GM04504 (cell line): ENCODE data around the gene GOLGA1.
"Not testable (repeated sequence)": the region's sequence is repeated elsewhere in the genome, so short reads cannot be mapped to it uniquely, and the experiment has no call there.

Source experiments
- DNase-seq: peaks from one replicate; pipeline ENCODE4 v3.0.0-alpha.2; 2012; ENCODE audit warnings: low read depth

Gene GOLGA1

DNA sequence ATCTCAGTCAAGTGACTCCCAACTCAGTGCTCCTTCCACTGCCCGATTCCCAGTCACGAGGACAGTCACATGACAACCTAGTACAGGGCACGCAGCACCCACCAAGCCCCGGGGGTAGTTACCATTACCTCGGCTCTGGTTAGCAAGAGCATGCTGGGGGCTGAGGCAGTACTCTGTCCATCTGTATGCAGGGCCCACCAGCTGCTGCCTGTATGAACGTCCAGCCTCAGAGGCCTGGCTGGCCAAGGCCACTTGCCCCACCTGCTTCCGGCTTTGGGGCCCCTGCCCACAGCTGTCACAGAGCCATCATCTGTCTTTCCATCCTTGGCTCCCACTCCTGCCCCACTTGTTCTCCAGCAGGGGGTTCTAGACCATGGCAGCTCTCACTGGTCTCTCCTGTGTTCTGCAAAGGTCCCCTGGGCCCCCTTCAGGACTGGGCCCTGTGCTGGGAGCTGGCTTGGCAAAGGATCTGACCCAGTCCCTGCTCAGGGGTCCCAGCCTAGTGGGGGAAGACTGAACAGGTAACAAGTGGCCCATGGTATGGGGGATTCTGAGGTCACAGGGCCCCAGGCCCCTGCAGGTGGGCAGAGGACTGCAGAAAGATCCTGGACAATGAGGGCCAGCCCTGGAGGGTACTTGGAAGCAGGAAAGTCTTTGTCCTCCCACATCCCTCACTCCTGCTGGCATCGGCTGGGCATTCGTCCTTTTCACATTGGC lies 82.4 kb downstream of the GOLGA1 start:
- DNase-seq = no peak

DNA sequence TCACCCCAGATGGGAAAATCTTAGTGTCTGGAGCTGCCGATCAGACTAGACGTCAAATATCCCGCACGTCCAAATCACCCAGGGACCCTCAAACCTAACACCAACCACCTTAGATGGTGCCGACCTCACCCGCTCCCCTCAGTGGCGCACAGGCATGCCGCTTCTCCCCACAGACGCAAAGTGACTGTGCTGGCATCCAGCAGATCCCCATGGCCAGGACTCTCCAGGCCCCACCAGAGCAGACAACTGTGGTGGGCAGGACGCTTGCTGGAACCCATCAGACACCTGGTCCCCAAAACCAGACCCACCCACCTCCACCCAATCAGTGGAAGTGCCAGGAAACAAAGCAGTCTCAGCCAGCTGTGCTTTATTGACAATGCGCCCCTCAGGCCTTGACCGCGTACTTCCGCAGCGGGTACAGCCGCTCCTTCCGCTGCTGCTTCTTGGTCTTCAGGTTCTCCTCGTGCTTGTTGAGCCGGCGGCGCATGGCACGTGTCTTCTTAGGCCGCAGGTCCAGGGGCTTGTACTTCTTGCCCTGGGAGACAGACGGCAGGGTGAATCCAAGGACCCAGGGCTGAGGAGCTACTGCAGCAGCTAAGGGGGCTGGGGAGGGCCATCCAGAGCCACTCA lies 83.2 kb downstream of the GOLGA1 start:
- DNase-seq = no peak

DNA sequence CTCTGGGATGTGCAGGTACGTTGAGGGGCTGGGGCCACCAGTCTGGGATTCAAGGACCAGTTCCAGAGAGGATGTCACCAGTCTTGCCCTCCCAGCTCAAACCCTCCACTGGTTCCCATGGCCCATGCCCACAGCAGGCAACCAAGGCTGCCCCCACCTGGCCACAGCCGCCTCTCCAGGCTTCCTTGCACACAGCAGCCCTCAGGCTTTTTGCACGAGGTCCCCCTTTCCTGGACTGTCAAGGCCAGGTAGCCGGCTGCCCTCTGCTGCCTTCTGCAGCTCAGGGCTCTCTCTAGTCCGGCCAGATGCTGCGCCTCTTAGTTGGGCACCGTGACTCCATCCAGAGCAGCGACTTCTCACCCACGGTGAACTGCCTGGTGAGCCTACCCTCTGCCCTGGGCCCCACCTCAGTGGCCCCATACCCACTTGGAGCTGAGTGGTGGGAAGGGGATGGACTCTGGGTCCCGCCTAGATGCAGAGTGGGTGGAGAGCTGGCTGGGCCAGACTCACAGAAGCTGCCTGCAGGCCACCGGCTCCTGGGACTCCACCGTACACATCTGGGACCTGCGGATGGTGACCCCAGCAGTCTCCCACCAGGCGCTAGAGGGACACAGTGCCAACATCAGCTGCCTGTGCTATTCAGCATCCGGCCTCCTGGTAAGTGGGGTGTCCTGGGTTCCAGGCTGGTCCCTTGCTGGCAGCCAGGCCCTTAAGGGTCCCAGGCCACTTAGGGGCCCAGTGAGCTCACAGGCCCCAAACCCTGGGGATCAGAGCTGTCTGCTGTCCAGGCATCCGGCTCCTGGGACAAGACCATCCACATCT lies 84.7 kb downstream of the GOLGA1 start:
- no peak for DNase-seq

DNA sequence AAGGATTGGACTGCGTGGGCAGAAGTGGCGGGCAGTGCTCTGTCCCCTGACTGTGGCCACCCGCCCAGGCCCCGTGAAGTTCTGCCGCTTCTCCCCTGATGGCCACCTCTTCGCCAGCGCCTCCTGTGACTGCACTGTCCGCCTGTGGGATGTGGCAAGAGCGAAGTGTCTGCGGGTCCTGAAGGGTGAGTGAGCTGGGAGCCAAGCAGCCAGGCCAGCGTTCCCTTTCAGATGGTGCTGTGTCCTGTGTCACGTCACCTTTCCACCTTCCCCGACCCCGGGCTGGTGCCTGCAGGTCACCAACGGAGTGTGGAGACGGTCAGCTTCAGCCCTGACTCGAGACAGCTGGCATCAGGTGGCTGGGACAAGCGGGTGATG lies 85.3 kb downstream of the GOLGA1 start:
- DNase-seq = no peak

DNA sequence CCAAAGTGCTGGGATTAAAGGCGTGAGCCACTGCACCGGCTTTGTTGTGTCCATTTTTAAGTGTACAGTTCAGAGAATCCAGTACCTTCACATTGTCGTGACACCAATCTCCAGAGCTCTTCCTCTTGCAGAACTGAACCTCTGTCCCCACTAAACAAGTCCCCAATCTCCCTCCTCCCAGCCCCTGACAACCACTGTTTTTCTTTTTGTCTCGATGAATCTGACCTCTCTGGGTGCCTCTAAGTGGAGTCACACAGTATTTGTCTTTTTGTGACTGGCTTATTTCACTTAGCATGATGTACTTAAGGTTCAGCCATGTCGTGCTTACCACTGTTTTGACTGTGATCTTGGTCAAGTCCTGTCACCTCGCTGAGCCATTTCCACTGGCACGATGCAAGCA lies 86.1 kb downstream of the GOLGA1 start:
- DNase-seq = no peak

DNA sequence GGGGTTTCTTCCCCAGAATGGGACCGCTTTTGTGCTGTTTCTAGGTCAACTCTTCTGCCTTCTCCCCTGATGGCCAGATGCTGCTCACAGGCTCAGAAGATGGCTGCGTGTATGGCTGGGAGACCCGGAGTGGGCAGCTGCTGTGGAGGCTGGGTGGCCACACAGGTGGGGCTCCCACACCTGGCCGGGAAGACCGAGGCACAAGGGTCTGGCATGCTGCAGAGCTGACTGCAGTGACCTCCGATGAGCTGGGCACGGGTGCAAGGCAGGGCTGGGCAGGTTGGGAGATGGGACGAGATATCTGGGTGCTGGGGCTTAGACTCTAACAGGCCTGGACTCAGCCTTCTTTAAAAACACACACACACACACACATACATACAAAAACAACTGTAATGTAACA lies 86.7 kb downstream of the GOLGA1 start:
- DNase-seq = no peak

DNA sequence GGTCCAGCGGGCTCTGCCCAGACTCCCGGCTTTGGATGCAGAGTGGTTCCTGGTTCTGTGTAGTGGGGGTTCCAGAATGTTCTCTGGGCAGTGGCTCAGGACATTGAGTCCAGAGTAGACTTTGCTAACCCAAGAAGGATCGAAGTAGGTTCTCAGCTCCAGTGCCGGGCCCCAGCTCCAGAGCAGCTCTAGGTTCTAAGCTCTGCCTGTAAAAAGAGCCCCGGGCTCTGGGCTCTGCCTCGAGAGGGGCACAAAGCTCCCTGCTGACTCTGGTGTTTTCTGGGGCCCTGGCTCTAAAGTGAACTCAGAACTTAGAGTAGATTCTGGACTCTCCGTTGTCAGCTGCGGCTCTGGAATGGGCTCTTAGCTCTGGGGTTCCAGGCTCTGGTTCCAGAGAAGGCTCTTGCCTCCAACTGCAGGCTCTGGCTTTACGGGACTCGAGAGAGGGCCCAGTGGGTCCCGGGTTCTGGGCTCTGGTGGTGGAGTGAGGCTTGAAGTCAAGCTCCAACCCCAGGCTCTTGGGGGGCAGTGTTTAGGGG lies 87.2 kb downstream of the GOLGA1 start:
- no peak for DNase-seq

DNA sequence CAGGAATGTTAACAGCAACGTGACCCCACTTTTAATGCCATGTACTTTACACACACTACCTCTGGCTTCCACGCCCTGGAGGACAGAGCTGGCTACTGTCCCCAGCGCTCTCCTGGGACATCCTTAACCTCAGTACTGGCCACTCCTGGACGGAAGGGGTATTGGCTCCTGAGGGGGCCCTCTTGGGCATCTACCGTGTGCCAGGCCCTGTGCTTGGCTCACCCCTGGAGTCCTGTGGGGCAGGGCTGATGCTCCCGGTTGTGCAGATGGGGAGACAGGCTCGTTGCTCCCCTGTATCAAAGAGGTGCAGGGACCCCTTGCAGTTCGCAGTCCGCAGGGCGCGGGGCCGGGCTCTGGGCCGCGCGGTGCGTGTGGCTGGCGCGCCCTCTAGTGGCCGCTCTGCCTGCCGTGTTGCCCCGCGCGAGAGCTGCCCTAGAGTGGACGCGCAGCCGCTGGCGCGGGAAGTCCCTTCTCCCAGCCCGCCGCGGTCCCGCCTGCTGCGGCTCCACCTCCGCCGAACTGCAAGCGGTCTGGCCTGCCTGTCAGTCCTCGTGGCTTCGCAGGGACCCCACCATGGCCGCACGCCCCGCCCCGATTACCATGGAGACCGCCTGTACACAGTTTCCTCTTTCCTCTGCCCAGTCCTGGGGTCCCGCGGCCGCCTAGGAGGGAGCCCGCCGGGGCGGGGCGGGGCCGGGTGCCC lies 87.9 kb downstream of the GOLGA1 start, which contains the start of gene WDR38:
WDR38 (plus strand) TSS at position 632 of the 703 bp plus-strand sequence. CDS start 72 bp downstream, outside the sequence.
- no peak for DNase-seq

DNA sequence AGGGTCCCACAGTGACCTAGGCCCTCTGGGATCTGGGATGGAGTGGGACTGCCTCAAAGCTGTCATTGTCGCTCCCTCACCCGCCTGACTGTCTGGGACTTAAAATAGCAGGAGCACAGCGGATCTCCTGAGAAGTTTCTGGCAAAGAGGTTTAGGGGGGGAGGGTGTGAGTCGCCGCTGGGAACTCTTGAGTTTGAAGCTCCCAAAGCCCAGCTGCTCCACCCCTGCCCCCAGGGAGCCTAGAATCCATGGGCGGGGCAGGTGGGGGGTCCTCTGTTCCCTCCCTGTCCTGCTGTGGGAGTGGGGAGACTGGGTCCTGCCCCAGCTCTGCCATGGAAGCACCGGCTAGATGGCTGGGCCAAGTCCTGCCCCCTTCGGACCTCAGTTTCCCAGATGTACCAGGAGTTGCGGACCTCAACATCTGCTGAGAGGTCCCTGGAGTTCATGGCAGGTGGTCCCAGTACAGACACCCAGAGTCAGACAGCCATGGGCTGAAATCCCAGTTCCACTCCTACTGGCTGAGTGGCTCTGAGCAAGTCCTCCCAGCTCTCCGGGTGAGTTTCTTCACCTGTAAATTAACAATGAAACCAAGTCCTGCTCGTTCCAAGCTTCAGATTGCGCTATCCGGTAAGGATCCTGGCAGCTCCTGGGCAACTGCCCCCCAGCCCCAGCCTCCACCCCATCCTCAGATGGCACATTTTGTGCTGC lies 88.6 kb downstream of the GOLGA1 start:
- DNase-seq = no peak

DNA sequence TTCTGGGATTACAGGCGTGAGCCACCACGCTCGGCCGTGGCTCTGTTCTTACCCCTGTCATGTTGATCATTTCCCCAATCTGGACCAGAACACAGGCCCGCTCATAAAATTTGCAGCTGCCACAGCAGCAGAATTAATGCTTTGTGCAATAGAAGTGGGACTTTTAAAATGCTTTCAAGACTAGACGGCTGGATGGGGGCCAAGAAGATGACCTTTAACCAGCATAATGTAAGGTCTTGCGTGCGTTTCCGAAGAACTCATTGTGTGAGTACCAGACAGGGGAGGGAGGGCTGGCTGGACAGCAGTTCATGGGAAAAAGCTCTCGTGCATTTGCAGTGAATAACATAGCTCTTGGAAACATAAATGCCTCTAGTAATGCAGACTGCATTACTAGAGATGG lies 91.1 kb downstream of the GOLGA1 start:
- DNase-seq = no peak

DNA sequence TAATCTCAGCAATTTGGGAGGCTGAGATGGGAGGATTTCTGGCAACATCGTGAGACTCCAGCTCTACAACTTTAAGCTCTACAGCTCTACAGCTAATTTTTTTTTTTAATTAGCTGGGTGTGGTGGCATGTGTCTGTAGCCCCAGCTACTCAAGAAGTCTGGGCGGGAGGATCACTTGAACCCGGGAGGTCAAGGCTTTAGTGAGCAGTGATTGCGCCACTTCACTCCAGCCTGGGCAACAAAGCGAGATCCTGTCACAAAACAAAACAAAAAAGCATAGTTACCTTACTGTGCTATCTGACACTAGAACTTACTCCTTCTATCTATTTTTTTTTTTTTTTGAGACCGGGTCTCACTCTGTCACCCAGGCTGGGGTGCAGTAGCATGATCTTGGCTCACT lies 93.9 kb downstream of the GOLGA1 start:
- no peak for DNase-seq

DNA sequence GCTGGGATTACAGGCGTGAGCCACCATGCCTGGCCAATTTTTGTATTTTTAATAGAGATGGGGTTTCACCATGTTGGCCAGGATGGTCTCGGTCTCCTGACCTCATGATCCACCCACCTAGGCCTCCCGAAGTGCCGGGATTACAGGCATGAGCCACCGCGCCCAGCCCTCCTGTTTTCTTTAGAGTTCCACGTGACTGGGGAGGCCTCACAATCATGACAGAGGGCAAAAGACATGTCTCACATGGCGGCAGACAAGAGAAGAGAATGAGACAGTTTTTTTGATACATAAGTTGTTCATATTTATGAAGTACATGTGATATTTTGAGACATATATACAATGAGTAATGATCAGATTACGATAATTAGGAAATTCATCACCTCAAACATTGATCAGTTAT lies 94.4 kb downstream of the GOLGA1 start:
- DNase-seq = not testable (repeated sequence)

DNA sequence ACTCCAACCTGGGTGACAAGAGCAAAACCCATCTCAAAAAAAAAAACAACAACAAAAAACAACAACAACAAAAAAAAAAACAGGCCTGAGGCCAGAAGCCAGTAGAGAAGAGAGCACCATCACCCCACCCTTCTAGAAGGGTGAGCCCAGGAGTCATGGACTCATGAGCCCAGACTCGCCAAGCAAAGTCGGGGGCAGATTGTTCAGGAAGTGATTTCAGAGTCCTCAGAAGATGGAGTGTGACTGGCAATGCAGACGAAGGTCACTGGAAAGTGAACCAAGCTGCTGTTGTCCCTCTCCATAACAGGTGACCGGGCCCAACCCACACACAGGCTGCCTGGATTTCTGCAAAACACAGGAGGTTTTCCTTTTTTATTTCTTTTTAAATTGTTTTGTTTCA lies 96.6 kb downstream of the GOLGA1 start:
- no peak for DNase-seq

DNA sequence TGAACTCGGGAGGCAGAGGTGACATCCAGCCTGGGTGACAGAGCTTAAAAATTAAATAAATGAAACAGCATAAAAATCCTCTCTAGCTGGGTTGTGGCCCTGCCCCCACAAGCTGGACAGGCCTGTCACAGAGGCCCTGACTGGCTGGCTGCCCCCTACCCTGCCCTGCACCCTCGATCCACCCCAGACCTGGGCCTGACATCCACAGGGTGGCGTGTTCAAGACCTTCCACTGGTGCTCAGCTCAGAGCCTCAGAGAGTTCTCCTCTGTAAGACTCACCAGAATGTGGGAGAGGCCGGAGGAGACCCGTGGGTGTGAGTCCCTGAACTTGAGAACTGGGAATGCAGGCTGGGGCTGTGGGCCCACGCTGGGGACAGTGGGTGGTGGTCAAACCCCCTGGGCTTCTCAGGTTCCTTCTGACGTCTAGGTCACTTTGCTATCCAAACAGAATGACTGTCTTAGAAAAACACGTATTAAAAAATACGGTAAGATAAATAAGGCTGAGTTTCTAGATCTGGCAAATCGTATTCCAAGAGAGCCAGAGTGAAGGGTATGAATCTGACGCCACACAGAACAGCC lies 97.3 kb downstream of the GOLGA1 start:
- no peak for DNase-seq

DNA sequence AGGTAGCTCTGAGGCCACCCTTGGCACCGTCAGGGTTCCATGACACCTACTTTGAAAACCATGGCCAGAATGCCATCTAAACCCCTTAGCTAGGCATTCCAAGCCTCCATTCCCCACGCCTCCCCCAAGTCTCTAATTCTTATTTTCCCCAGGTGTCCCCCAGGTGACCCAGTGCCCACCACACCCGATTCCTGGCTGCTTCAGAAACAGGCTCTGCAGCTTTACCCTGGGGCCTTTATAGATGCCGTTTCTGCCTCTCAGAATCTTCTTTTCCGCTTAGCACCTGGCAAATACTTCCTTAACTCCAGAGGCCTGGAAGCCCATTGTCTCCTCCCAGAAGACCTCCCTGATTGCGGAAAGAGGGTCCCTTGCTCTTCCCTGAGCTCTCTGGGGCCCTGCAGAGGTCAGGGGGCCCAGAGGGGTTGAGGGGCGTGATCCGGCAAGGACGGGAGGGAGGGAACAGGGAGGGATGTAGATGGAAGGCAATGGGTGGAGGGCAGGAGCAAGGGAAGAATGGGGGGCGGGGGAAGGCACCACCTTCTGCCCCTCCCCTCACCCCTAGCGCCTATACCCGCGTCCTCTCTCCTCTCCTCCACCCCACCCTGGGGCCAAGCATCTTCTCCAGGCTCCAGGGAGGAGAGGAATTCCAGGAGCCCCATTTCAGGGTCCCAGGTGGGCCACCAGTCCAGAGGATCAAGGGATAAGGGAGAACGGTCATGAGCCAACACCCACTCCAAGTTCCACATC lies 99.6 kb downstream of the GOLGA1 start:
- DNase-seq = no peak

DNA sequence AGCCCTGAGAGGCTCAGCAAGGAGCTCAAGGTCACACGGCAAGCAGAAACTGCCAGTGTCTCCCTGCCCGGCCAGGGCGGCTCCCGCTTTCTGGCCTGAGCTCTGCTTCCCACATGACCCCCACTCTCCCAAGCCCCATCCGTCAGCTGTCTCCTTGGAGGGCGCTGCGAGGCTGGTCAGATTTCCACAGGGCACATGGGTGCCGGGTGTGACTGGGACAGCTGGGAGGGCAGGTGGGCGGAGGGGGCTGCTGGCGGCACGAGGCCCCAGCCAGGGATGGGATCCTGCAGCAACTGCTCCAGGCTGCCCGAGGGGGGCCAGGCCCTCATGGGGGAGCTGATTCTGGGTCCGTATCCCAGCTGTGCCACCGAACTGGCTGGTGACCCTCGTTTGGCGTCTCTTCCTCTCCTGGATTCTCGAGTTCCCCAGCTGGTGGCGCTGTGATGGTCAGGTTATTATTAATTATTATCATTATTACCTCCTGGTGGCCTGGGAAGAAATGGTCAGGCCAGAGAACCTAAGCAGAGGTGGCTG lies 100.5 kb downstream of the GOLGA1 start:
- DNase-seq = no peak

DNA sequence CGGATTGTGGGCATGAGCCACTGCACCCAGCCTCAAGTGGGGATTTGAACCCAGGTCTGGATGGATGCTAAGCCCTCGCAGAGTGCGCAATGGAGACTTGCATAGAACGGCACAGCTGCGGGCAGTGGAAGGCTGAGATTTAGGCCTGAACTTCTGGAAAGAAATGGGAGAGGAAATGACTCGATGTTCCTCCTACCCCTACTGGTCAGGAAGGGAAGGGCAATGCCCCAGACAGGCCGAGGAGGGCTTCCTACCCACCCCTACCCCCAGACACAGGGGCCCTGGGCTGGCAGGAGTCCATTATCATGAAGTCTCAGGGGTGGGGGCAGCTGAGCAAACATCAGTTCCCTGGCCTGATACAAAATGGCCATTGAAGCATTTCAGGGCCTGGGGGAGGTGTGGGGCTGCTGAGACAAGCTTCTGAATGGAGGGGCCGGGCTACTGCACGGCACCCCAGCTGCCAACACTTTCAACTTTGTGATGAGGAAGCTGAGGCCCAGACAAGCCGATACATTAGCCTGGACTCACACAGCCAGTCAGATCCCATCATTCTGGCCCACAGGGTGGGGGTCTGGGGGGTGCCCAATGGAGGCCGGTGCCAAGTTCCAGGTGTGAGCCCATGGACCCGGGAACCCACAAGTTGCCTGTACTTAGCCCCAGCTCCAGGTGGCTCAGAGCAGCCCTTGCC lies 101.1 kb downstream of the GOLGA1 start:
- DNase-seq = no peak

DNA sequence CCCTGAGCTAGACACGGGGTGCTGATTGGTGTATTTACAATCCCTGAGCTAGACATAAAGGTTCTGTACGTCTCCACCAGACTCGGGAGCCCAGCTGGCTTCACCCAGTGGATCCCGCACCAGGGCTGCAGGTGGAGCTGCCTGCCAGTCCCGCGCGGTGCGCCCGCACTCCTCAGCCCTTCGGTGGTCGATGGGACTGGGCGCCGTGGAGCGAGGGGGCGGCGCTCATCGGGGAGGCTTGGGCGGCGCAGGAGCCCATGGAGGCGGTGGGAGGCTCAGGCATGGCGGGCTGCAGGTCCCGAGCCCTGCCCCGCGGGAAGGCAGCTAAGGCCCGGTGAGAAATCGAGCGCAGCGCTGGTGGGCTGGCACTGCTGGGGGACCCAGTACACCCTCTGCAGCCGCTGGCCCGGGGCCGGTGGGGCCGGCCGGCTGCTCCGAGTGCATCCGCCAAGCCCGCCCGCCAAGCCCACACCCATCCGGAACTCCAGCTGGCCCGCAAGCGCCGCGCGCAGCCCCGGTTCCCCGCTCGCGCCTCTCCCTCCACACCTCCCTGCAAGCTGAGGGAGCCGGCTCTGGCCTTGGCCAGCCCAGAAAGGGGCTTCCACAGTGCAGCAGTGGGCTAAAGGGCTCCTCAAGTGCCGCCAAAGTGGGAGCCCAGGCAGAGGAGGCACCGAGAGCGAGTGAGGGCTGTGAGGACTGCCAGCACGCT lies 102.2 kb downstream of the GOLGA1 start:
- not testable (repeated sequence) for DNase-seq

DNA sequence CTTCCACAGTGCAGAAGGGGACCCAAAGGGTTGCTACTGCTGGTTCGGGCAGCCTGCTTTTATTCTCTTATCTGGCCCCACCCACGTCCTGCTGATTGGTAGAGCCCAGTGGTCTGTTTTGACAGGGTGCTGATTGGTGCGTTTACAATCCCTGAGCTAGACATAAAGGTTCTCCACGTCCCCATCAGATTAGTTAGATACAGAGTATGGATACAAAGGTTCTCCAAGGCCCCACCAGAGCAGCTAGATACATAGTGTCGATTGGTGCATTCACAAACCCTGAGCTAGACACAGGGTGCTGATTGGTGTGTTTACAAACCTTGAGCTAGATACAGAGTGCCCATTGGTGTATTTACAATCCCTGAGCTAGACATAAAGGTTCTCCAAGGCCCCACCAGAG lies 102.8 kb downstream of the GOLGA1 start:
- not testable (repeated sequence) for DNase-seq
